ENCODE results near the gene ZFP91. TPM values are rescaled to one million over a fixed set of nuclear protein-coding genes. Genes with fewer than 3 reads are reported as not detected.

ZFP91 gene
- total RNA-seq, 4 donors from 2014 or later, result 64.9 to 94.8 (median 89.7) TPM

DNA sequence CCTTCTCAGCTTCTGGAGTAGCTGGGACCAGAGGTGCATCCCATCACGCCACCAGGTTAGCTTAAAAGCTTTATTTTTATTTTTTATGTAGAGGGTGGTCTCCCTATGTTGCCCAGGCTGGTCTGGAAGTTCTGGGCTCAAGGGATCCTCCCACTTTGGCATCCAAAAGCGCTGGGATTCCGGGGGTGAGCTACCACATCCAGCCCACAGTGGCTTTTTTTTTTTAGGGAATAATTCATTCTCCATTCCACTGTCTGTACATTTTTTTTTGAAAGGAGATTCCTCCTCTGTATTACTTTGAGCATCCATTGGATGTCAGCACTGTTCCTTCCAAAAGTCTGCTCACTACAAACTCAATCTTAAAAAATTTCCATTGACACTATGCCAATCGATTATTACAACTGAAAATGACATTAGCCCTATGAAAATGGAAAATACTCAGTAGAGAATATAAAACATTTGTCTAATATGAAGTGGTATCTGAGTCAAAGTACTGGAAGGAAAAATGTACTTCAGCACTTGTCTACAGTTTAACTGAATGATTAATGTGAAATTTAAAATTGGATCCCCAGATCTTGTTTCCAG lies 1.9 kb upstream of the ZFP91 start:
- Histone ChIP-seq H3K4me1 (peaks cover 10 to 71% (median 13%) of the 10 kb centered on the region in 3 donors), H3K27me3 (no peaks in the 10 kb centered on the region), H3K27ac (peak overlapping the region; percentile 96 to 100 (median 99)), H3K4me3 (peak overlapping the region; percentile 78 to 84), H3K36me3 (no peaks in the 10 kb centered on the region), H3K9me3 (no peaks in the 10 kb centered on the region)
- no peak for ATAC-seq
- TF ChIP-seq EP300 (IDR thresholded peaks at IDR 0.05), result no peak
- no peak for TF ChIP-seq POLR2A (IDR thresholded peaks at IDR 0.05)
- TF ChIP-seq, protein P1, sequence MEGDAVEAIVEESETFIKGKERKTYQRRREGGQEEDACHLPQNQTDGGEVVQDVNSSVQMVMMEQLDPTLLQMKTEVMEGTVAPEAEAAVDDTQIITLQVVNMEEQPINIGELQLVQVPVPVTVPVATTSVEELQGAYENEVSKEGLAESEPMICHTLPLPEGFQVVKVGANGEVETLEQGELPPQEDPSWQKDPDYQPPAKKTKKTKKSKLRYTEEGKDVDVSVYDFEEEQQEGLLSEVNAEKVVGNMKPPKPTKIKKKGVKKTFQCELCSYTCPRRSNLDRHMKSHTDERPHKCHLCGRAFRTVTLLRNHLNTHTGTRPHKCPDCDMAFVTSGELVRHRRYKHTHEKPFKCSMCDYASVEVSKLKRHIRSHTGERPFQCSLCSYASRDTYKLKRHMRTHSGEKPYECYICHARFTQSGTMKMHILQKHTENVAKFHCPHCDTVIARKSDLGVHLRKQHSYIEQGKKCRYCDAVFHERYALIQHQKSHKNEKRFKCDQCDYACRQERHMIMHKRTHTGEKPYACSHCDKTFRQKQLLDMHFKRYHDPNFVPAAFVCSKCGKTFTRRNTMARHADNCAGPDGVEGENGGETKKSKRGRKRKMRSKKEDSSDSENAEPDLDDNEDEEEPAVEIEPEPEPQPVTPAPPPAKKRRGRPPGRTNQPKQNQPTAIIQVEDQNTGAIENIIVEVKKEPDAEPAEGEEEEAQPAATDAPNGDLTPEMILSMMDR (IDR thresholded peaks at IDR 0.05), result peak; percentile 5 to 44 (median 34)
- TF ChIP-seq POLR2AphosphoS5 (IDR thresholded peaks at IDR 0.05), result no peak
- 22 to 31% methylated on average over 4 of the region's 4 CpGs for WGBS, 2 donors (ENCODE audit: low coverage in 1 of 2)

DNA sequence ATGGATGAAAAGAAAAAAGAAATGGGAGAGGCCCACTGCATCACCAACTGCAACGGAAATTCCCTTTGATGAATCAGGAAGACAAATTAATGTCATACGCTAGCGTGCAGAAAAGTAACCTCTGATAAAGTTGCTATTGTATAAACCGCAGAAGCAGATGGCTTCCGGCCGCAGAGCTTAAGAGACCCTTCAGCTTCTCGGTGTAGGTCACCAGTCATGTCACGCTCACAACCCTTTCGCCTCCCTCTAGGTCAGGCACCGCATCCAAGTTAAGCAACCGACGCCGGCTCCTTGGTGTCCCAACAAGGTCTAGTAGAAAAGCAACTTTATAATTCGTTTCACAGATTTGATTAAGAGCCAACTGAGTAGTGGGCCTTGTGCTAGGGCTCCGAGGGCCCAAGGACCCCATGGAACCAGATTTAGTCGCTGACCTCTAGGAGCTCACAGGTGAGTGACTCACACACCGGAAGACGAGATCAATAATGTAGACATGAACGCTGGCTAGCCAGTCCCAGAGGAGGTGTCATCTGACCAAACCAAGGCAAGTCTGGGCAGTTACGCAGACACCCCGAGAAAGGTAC lies 1.2 kb upstream of the ZFP91 start:
- Histone ChIP-seq H3K27me3 (no peaks in the 10 kb centered on the region), H3K4me1 (peaks cover 10 to 72% (median 13%) of the 10 kb centered on the region in 3 donors), H3K4me3 (peak overlapping the region; percentile 78 to 84), H3K36me3 (no peaks in the 10 kb centered on the region), H3K27ac (peak overlapping the region; percentile 96 to 100 (median 99)), H3K9me3 (no peaks in the 10 kb centered on the region)
- ATAC-seq, result peak; percentile 0
- no peak for TF ChIP-seq EP300 (IDR thresholded peaks at IDR 0.05)
- no peak for TF ChIP-seq POLR2AphosphoS5 (IDR thresholded peaks at IDR 0.05)
- TF ChIP-seq POLR2A (IDR thresholded peaks at IDR 0.05), result peak; percentile 58 to 70
- TF ChIP-seq, protein P1 (IDR thresholded peaks at IDR 0.05), result no peak
- WGBS, 2 donors (ENCODE audit: low coverage in 1 of 2), result 0% methylated on average over 9 to 13 of the region's 21 CpGs

DNA sequence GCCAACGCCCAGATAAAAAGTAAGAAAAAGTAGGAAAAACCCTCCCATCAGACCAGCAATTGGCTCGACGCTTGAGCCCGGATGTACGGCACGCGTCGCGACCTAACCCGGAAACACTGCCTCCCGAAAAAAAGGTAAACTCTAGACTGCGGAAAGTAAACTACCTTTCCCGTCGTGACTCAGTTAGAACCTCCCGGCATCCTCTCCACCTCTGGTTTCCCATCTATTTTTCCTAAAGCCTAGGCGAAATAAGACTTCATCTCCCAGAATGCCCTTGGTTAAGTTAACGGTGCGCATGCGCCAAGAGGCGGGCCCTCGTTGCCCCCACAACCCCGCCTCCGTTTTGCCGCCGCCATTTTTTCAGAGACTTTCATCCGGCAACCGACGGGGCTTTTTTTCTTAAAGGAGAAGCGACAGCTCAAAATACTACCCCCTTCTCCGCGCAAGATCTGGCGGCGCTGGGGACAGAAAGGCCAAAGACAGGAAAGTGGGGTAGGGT lies 678 bp upstream of the ZFP91 start:
- no peaks in the 10 kb centered on the region for H3K36me3 ChIP-seq
- H3K9me3 ChIP-seq, result no peaks in the 10 kb centered on the region
- 0 to 1% methylated on average over 7 to 16 of the region's 33 CpGs for WGBS, 2 donors (ENCODE audit: low coverage in 1 of 2)
- H3K4me3 ChIP-seq, result peak overlapping the region; percentile 78 to 84
- H3K27ac ChIP-seq, result peak overlapping the region; percentile 96 to 100 (median 99)
- peaks cover 10 to 72% (median 18%) of the 10 kb centered on the region in 3 donors for H3K4me1 ChIP-seq
- no peak for TF ChIP-seq POLR2A (IDR thresholded peaks at IDR 0.05)
- TF ChIP-seq POLR2AphosphoS5 (IDR thresholded peaks at IDR 0.05), result peak; percentile 87
- peak; percentile 82 for ATAC-seq
- no peaks in the 10 kb centered on the region for H3K27me3 ChIP-seq

DNA sequence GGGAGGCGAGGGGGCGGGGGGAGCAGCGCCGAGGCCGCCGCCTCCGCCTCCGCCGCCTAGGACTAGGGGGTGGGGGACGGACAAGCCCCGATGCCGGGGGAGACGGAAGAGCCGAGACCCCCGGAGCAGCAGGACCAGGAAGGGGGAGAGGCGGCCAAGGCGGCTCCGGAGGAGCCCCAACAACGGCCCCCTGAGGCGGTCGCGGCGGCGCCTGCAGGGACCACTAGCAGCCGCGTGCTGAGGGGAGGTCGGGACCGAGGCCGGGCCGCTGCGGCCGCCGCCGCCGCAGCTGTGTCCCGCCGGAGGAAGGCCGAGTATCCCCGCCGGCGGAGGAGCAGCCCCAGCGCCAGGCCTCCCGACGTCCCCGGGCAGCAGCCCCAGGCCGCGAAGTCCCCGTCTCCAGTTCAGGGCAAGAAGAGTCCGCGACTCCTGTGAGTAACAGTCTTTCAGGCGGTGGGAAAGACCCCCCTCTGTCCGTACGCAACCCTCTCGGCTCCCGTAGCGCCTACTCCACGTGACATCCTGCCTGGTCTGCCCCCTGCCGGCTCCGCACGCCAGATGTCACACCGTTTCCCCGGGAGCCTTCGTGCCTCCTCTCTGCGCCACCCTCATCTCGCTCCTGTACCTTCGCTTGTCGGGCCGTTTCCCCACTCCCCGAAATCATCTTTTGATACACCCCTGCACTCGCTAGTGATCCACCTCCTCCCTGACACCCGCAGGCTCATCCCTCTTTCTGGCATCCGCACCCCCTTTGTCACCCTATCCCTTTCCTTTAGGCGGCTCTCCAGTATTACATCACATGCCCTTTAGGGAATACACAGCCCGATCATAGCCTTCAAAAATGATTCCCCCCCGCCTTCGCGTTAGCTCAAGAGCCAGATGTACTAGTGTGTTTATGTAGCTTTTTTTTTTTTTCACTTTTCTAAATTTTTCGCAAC lies 598 bp downstream of the ZFP91 start:
- ATAC-seq, result peak; percentile 64
- Histone ChIP-seq H3K27ac (peak overlapping the region; percentile 96 to 100 (median 99)), H3K4me1 (peaks cover 10 to 72% (median 19%) of the 10 kb centered on the region in 3 donors), H3K4me3 (peak overlapping the region; percentile 78 to 84), H3K36me3 (no peaks in the 10 kb centered on the region), H3K27me3 (no peaks in the 10 kb centered on the region), H3K9me3 (no peaks in the 10 kb centered on the region)
- WGBS, 2 donors (ENCODE audit: low coverage in 1 of 2), result 0 to 1% methylated on average over 15 to 21 of the region's 78 CpGs
- TF ChIP-seq EP300 (IDR thresholded peaks at IDR 0.05) (no peak), POLR2AphosphoS5 (IDR thresholded peaks at IDR 0.05) (peak; percentile 97), POLR2A (IDR thresholded peaks at IDR 0.05) (peak; percentile 56 to 62)
- TF ChIP-seq, protein P1 (IDR thresholded peaks at IDR 0.05), result peak; percentile 54 to 93 (median 87)

DNA sequence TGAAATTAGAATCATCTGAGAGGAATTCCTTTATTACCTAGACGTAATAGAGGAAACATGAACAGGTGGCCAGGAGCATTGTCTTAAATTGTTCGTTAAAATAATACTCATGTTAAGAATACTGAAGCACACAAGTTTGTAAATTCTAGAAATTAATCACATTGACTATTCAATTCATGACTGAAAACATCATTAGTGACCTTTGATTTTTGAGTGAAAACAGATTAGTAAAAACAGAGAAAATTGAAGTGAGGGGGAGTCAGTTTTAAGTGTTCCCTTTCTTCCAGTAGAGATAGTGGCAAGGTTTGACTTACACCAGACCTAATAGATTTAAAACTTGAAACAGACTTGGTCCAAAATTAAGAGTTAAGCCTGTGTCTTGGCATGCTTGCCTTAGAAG lies 1.4 kb downstream of the ZFP91 start:
- peak overlapping the region; percentile 96 to 100 (median 99) for H3K27ac ChIP-seq
- 0 to 10% methylated on average over 2 of the region's 2 CpGs for WGBS, 2 donors (ENCODE audit: low coverage in 1 of 2)
- H3K4me3 ChIP-seq, result peak overlapping the region; percentile 78 to 84
- TF ChIP-seq EP300 (IDR thresholded peaks at IDR 0.05) (no peak), POLR2AphosphoS5 (IDR thresholded peaks at IDR 0.05) (no peak)
- peaks cover 5 to 72% (median 20%) of the 10 kb centered on the region in 3 donors for H3K4me1 ChIP-seq
- no peak for ATAC-seq
- H3K27me3 ChIP-seq, result no peaks in the 10 kb centered on the region
- no peaks in the 10 kb centered on the region for H3K36me3 ChIP-seq
- H3K9me3 ChIP-seq, result no peaks in the 10 kb centered on the region
